ENCODE data around the gene USP5. TPM values are rescaled to one million over a fixed set of nuclear protein-coding genes. Genes with fewer than 3 reads are reported as not detected.

Gene USP5
- total RNA-seq, 1 donor: 77.1 TPM

DNA sequence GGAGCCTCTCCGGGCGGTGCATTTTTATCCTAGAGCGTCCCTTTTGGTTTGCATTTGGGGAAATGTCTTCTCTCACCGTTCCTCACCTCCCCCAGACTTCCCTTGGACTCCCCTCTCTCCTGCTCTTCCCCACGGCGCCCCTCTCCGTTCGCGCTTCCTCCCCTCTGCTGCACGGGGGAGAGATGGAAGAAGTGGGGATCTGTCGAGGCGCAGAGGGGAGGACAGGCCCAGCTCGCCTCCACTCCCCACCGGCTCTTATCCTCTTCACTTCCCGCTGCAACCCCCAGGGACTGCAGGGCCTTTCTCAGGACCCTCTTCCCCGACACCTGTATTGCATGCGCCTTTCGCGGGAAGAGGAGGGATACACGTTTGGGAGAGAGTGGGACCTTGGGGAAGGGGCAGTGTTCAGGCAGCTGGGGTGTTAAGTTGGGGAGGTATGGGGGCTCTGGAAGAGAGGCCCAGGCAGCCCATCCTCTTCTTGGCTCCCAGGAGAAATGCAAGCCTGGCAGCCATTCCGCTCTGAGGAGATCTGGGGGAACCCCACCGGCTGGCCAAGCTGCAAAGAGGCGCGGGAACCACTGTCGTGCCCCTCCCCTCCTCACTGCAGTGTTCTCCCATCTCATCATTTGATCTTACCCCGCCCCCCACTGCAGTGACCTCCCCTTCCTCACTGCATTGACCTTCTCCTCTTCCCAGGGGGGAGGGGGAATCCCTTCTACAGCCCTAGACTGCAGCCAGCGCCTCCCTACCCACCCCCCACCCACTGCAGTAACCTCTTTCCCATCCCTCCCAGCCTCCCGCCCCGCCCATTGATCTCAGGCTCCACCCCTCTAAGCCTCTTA, 63.2 kb downstream of the USP5 start:
- peak overlapping the region; percentile 65 for H2AFZ ChIP-seq (ENCODE audit: low read length)
- peaks cover 4% of the 10 kb centered on the region for H4K20me1 ChIP-seq (ENCODE audit: insufficient read depth, low read length)
- H3K4me2 ChIP-seq (ENCODE audit: insufficient read depth, low read length): peak overlapping the region; percentile 85
- DNase-seq (ENCODE audit: insufficient read length, low spot score, missing footprints): peak; percentile 77
- TF ChIP-seq, protein P1, sequence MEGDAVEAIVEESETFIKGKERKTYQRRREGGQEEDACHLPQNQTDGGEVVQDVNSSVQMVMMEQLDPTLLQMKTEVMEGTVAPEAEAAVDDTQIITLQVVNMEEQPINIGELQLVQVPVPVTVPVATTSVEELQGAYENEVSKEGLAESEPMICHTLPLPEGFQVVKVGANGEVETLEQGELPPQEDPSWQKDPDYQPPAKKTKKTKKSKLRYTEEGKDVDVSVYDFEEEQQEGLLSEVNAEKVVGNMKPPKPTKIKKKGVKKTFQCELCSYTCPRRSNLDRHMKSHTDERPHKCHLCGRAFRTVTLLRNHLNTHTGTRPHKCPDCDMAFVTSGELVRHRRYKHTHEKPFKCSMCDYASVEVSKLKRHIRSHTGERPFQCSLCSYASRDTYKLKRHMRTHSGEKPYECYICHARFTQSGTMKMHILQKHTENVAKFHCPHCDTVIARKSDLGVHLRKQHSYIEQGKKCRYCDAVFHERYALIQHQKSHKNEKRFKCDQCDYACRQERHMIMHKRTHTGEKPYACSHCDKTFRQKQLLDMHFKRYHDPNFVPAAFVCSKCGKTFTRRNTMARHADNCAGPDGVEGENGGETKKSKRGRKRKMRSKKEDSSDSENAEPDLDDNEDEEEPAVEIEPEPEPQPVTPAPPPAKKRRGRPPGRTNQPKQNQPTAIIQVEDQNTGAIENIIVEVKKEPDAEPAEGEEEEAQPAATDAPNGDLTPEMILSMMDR (IDR thresholded peaks at IDR 0.05; ENCODE audit: extremely low read depth, low read depth, low read length): no peak
- no peak overlapping the region for H3K27ac ChIP-seq (ENCODE audit: low read depth, low read length)
- peak overlapping the region; percentile 84 for H3K4me3 ChIP-seq (ENCODE audit: insufficient read depth, low read length)
- H3K36me3 ChIP-seq (ENCODE audit: insufficient read depth, low read length): peaks cover 6% of the 10 kb centered on the region
- no peaks in the 10 kb centered on the region for H3K9me3 ChIP-seq (ENCODE audit: low read depth, low read length)
- H3K4me1 ChIP-seq (ENCODE audit: insufficient read depth, low read length): peaks cover 22% of the 10 kb centered on the region
- no peaks in the 10 kb centered on the region for H3K27me3 ChIP-seq (ENCODE audit: insufficient read depth, low read length)
- H3K79me2 ChIP-seq (ENCODE audit: insufficient read depth, low read length): peaks cover 19% of the 10 kb centered on the region

DNA sequence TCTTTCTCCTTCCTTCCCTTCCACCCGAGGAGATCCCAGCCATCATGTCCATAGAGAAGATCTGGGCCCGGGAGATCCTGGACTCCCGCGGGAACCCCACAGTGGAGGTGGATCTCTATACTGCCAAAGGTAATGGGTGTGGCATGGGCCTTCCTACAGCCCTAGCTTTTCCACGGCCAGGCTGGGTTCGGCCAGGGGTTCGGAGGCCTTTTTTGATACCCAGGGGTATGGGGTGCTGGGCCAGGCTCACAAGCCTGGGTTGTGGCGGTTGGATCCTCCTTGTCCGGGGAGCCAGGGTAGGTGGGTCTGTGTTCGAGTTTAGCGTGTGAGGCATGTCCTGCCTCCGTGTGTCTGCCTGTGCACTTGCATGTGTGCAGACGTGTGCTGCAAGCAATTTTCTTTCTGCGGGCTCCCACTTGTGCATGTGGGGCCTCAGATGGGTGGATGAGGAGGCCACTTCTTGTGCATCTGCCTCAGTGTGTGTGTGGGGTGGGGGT, 63.9 kb downstream of the USP5 start:
- H3K27ac ChIP-seq (ENCODE audit: low read depth, low read length): no peak overlapping the region
- peaks cover 22% of the 10 kb centered on the region for H3K4me1 ChIP-seq (ENCODE audit: insufficient read depth, low read length)
- TF ChIP-seq, protein P1 (IDR thresholded peaks at IDR 0.05; ENCODE audit: extremely low read depth, low read depth, low read length): no peak
- H3K9me3 ChIP-seq (ENCODE audit: low read depth, low read length): no peaks in the 10 kb centered on the region
- H3K36me3 ChIP-seq (ENCODE audit: insufficient read depth, low read length): peaks cover 6% of the 10 kb centered on the region
- no peak overlapping the region for H3K4me3 ChIP-seq (ENCODE audit: insufficient read depth, low read length)
- peak overlapping the region; percentile 85 for H3K4me2 ChIP-seq (ENCODE audit: insufficient read depth, low read length)
- H3K79me2 ChIP-seq (ENCODE audit: insufficient read depth, low read length): peaks cover 19% of the 10 kb centered on the region
- no peaks in the 10 kb centered on the region for H3K27me3 ChIP-seq (ENCODE audit: insufficient read depth, low read length)
- H4K20me1 ChIP-seq (ENCODE audit: insufficient read depth, low read length): peaks cover 4% of the 10 kb centered on the region
- DNase-seq (ENCODE audit: insufficient read length, low spot score, missing footprints): no peak
- H2AFZ ChIP-seq (ENCODE audit: low read length): no peak overlapping the region

Other genes starting within 250 kb of the USP5 start
- gene CHD4, start 244.8 kb upstream of the USP5 start, total RNA-seq: 238 and 259 TPM in 2 replicates
- under 0.01 TPM in 1 of 2 replicates, not detected in the other for gene LPAR5, start 216.2 kb upstream of the USP5 start, total RNA-seq
- under 0.01 and 0.36 TPM in 2 replicates for gene ACRBP, start 204.7 kb upstream of the USP5 start, total RNA-seq
- 46.9 and 53.6 TPM in 2 replicates for gene ING4, start 189.0 kb upstream of the USP5 start, total RNA-seq
- 19.9 and 22.4 TPM in 2 replicates for gene ZNF384, start 162.8 kb upstream of the USP5 start, total RNA-seq
- gene PIANP, start 151.3 kb upstream of the USP5 start, total RNA-seq: not detected in 2 replicates
- 91.9 and 98.8 TPM in 2 replicates for gene COPS7A, start 128.1 kb upstream of the USP5 start, total RNA-seq
- 118 and 138 TPM in 2 replicates for gene MLF2, start 99.0 kb upstream of the USP5 start, total RNA-seq
- gene PTMS, start 85.8 kb upstream of the USP5 start, total RNA-seq: 70.4 and 72.7 TPM in 2 replicates
- gene LAG3, start 79.6 kb upstream of the USP5 start, total RNA-seq: not detected in 2 replicates
- gene CD4, start 62.6 kb upstream of the USP5 start, total RNA-seq: 10.9 and 15.0 TPM in 2 replicates
- 1.4 and 5.0 TPM in 2 replicates for gene GPR162, start 30.3 kb upstream of the USP5 start, total RNA-seq
- gene P3H3, start 23.7 kb upstream of the USP5 start, total RNA-seq: 108 and 130 TPM in 2 replicates
- 1.4 and 2.7 TPM in 2 replicates for gene GNB3, start 11.2 kb upstream of the USP5 start, total RNA-seq
- 4.0 and 5.0 TPM in 2 replicates for gene CDCA3, start 864 bp upstream of the USP5 start, total RNA-seq
- gene TPI1, start 15.4 kb downstream of the USP5 start, total RNA-seq: 385 and 553 TPM in 2 replicates
- gene SPSB2, start 21.2 kb downstream of the USP5 start, total RNA-seq: 11.5 and 11.9 TPM in 2 replicates
- 7.1 and 7.6 TPM in 2 replicates for gene LRRC23, start 52.7 kb downstream of the USP5 start, total RNA-seq
- gene ENO2, start 62.4 kb downstream of the USP5 start, total RNA-seq: 8.5 and 13.4 TPM in 2 replicates
- 10.3 and 14.1 TPM in 2 replicates for gene ATN1, start 75.8 kb downstream of the USP5 start, total RNA-seq
- gene RNU7-1, start 91.7 kb downstream of the USP5 start, total RNA-seq: not detected in 2 replicates
- 81.4 and 93.4 TPM in 2 replicates for gene C12orf57, start 91.9 kb downstream of the USP5 start, total RNA-seq
- gene PTPN6, start 99.2 kb downstream of the USP5 start, total RNA-seq: 0.29 and 0.36 TPM in 2 replicates
- 161 and 168 TPM in 2 replicates for gene PHB2, start 118.5 kb downstream of the USP5 start, total RNA-seq
- 21.0 and 25.3 TPM in 2 replicates for gene EMG1, start 118.8 kb downstream of the USP5 start, total RNA-seq
- 20.3 and 23.6 TPM in 2 replicates for gene LPCAT3, start 166.3 kb downstream of the USP5 start, total RNA-seq
- gene C1S, start 208.6 kb downstream of the USP5 start, total RNA-seq: 443 and 478 TPM in 2 replicates
- gene C1R, start 240.3 kb downstream of the USP5 start, total RNA-seq: 313 and 330 TPM in 2 replicates

All from osteoblast (primary cell).